HEK293 (cell line): ENCODE results near the gene KLK2.
A peak's percentile ranks its signal among the peaks of the same experiment; 100 is the strongest.

Experiments used
- EGR2 ChIP-seq: fragments of 450-650 bp; formaldehyde crosslinking; IDR thresholded peaks from 2 replicates; pipeline ENCODE4 v1.5.1; 2016; ENCODE audit warnings: low read depth, missing biosample characterization, missing genetic modification characterization
- FEZF1 ChIP-seq: fragments of 450-650 bp; formaldehyde crosslinking; IDR thresholded peaks from 2 replicates; pipeline ENCODE4 v1.5.1; 2016; ENCODE audit warnings: missing biosample characterization, missing genetic modification characterization
- GLIS1 ChIP-seq: fragments of 450-650 bp; formaldehyde crosslinking; IDR thresholded peaks from 2 replicates; pipeline ENCODE4 v1.5.1; 2016; ENCODE audit warnings: missing biosample characterization, missing genetic modification characterization
- GLIS2 ChIP-seq: fragments of 450-650 bp; formaldehyde crosslinking; IDR thresholded peaks from 2 replicates; pipeline ENCODE4 v1.5.1; 2016; ENCODE audit warnings: missing biosample characterization, missing genetic modification characterization
- HOXA7 ChIP-seq: sonication (generic); formaldehyde crosslinking; IDR thresholded peaks from 2 replicates; pipeline ENCODE4 v1.8.1; 2022; ENCODE audit warnings: missing genetic modification reagents, borderline replicate concordance
- HOXC10 ChIP-seq: sonication (generic); formaldehyde crosslinking; IDR thresholded peaks from 2 replicates; pipeline ENCODE4 v1.8.1; 2023; ENCODE audit warnings: mild to moderate bottlenecking, missing genetic modification reagents
- INSM2 ChIP-seq: fragments of 450-650 bp; formaldehyde crosslinking; IDR thresholded peaks from 2 replicates; pipeline ENCODE4 v1.5.1; 2016; ENCODE audit warnings: missing biosample characterization, missing genetic modification characterization
- KLF1 ChIP-seq: fragments of 450-650 bp; formaldehyde crosslinking; IDR thresholded peaks from 2 replicates; pipeline ENCODE4 v1.5.1; 2016; ENCODE audit warnings: missing biosample characterization, missing genetic modification characterization
- KLF10 ChIP-seq: fragments of 450-650 bp; IDR thresholded peaks from 2 replicates; pipeline ENCODE4 v1.5.1; 2018; ENCODE audit warnings: missing biosample characterization, mild to moderate bottlenecking, missing genetic modification characterization
- REST ChIP-seq: fragments of 450-650 bp; formaldehyde crosslinking; IDR thresholded peaks from 2 replicates; pipeline ENCODE4 v1.5.1; 2016; ENCODE audit warnings: missing biosample characterization, missing genetic modification characterization
- ZBTB8A ChIP-seq: fragments of 450-650 bp; formaldehyde crosslinking; IDR thresholded peaks from 2 replicates; pipeline ENCODE4 v1.5.1; 2016; ENCODE audit warnings: missing biosample characterization, missing genetic modification characterization
- ZFHX2 ChIP-seq: fragments of 450-650 bp; formaldehyde crosslinking; conservative IDR thresholded peaks from 2 replicates; pipeline ENCODE4 v1.5.1; 2016; ENCODE audit warnings: missing biosample characterization, missing genetic modification characterization
- ZNF138 ChIP-seq: fragments of 450-650 bp; formaldehyde crosslinking; IDR thresholded peaks from 2 replicates; pipeline ENCODE4 v1.5.1; 2016; ENCODE audit warnings: missing biosample characterization, missing genetic modification characterization, borderline replicate concordance
- ZNF169 ChIP-seq: fragments of 450-650 bp; formaldehyde crosslinking; IDR thresholded peaks from 2 replicates; pipeline ENCODE4 v1.5.1; 2016; ENCODE audit warnings: missing biosample characterization, missing genetic modification characterization
- ZNF175 ChIP-seq: fragments of 450-650 bp; formaldehyde crosslinking; IDR thresholded peaks from 2 replicates; pipeline ENCODE4 v1.5.1; 2016; ENCODE audit warnings: missing biosample characterization, missing genetic modification characterization
- ZNF24 ChIP-seq: fragments of 450-650 bp; formaldehyde crosslinking; IDR thresholded peaks from 2 replicates; pipeline ENCODE4 v1.5.1; 2016; ENCODE audit warnings: missing biosample characterization, missing genetic modification characterization
- ZNF350 ChIP-seq: fragments of 450-650 bp; formaldehyde crosslinking; IDR thresholded peaks from 2 replicates; pipeline ENCODE4 v1.5.0; 2017; ENCODE audit warnings: missing biosample characterization, mild to moderate bottlenecking, missing genetic modification characterization
- ZNF404 ChIP-seq: fragments of 450-650 bp; formaldehyde crosslinking; IDR thresholded peaks from 2 replicates; pipeline ENCODE4 v1.5.1; 2017; ENCODE audit warnings: missing biosample characterization, missing genetic modification characterization
- ZNF501 ChIP-seq: fragments of 450-650 bp; formaldehyde crosslinking; IDR thresholded peaks from 2 replicates; pipeline ENCODE4 v1.5.1; 2016; ENCODE audit warnings: missing biosample characterization, missing genetic modification characterization
- ZNF654 ChIP-seq: fragments of 450-650 bp; formaldehyde crosslinking; IDR thresholded peaks from 2 replicates; pipeline ENCODE4 v1.5.1; 2016; ENCODE audit warnings: low read depth, missing biosample characterization, missing genetic modification characterization
- ZNF701 ChIP-seq: fragments of 450-650 bp; formaldehyde crosslinking; IDR thresholded peaks from 2 replicates; pipeline ENCODE4 v1.5.1; 2016; ENCODE audit warnings: missing biosample characterization, missing genetic modification characterization
- ZNF76 ChIP-seq: fragments of 450-650 bp; formaldehyde crosslinking; IDR thresholded peaks from 2 replicates; pipeline ENCODE4; 2016; ENCODE audit warnings: low read depth, missing biosample characterization, missing genetic modification characterization, borderline replicate concordance
- ZNF777 ChIP-seq: fragments of 450-650 bp; formaldehyde crosslinking; IDR thresholded peaks from 2 replicates; pipeline ENCODE4 v1.5.1; 2017; ENCODE audit warnings: missing biosample characterization, missing genetic modification characterization, borderline replicate concordance
- ZNF785 ChIP-seq: fragments of 450-650 bp; formaldehyde crosslinking; IDR thresholded peaks from 2 replicates; pipeline ENCODE4 v1.5.1; 2016; ENCODE audit warnings: missing biosample characterization, missing genetic modification characterization
- ZNF791 ChIP-seq: fragments of 450-650 bp; formaldehyde crosslinking; IDR thresholded peaks from 2 replicates; pipeline ENCODE4 v1.5.1; 2016; ENCODE audit warnings: missing biosample characterization, missing genetic modification characterization
- ZSCAN16 ChIP-seq: fragments of 450-650 bp; formaldehyde crosslinking; IDR thresholded peaks from 2 replicates; pipeline ENCODE4 v1.5.1; 2016; ENCODE audit warnings: missing biosample characterization, missing genetic modification characterization
- TF ChIP-seq, protein P1 (sequence below): fragments of 450-650 bp; formaldehyde crosslinking; IDR thresholded peaks from 2 replicates; pipeline ENCODE4 v1.5.1; 2016; ENCODE audit warnings: missing biosample characterization, missing genetic modification characterization
- TF ChIP-seq, protein P2 (sequence below): fragments of 450-650 bp; formaldehyde crosslinking; IDR thresholded peaks from 2 replicates; pipeline ENCODE4 v1.5.1; 2016; ENCODE audit warnings: missing biosample characterization, missing genetic modification characterization
- TF ChIP-seq, protein P3 (sequence below): fragments of 450-650 bp; formaldehyde crosslinking; optimal IDR thresholded peaks from 2 replicates; pipeline ENCODE3; 2016; ENCODE audit warnings: missing biosample characterization, mild to moderate bottlenecking, missing genetic modification characterization

Gene KLK2

GRCh38 chr19:50835785-50836542 lies 37.3 kb upstream of the KLK2 start (continued):
- TF ChIP-seq ZNF501 (peak; percentile 60; the same call in 1 of the 2 replicates), ZNF175 (tag by site-specific recombination) (no peak), ZNF138 (tag by site-specific recombination) (no peak), ZNF654 (tag by site-specific recombination) (no peak), HOXC10 (CRISPR knock-in tag) (no peak), ZBTB8A (tag by site-specific recombination) (peak; percentile 72; the same call in 1 of the 2 replicates), HOXA7 (CRISPR knock-in tag) (no peak), FEZF1 (peak; percentile 59), ZFHX2 (peak; percentile 62), ZNF350 (no peak), ZNF777 (tag by site-specific recombination) (peak; percentile 97), REST (tag by site-specific recombination) (no peak), INSM2 (tag by site-specific recombination) (no peak), ZNF701 (tag by site-specific recombination) (no peak), KLF10 (tag by site-specific recombination) (no peak; the same call in 1 of the 2 replicates), ZNF404 (tag by site-specific recombination) (no peak), ZNF169 (tag by site-specific recombination) (0 out of 2 replicates have a peak, but pooled peaks have one; percentile 19), ZNF76 (tag by site-specific recombination) (peak; percentile 6; the same call in 1 of the 2 replicates), KLF1 (peak; percentile 46), GLIS1 (tag by site-specific recombination) (peak; percentile 70), ZNF785 (tag by site-specific recombination) (no peak), EGR2 (tag by site-specific recombination) (peak; percentile 18; the same call in 1 of the 2 replicates), ZNF791 (tag by site-specific recombination) (0 out of 2 replicates have a peak, but pooled peaks have one; percentile 65), ZNF24 (tag by site-specific recombination) (0 out of 2 replicates have a peak, but pooled peaks have one; percentile 21), GLIS2 (tag by site-specific recombination) (peak; percentile 86), ZSCAN16 (tag by site-specific recombination) (no peak)
- TF ChIP-seq, protein P1, sequence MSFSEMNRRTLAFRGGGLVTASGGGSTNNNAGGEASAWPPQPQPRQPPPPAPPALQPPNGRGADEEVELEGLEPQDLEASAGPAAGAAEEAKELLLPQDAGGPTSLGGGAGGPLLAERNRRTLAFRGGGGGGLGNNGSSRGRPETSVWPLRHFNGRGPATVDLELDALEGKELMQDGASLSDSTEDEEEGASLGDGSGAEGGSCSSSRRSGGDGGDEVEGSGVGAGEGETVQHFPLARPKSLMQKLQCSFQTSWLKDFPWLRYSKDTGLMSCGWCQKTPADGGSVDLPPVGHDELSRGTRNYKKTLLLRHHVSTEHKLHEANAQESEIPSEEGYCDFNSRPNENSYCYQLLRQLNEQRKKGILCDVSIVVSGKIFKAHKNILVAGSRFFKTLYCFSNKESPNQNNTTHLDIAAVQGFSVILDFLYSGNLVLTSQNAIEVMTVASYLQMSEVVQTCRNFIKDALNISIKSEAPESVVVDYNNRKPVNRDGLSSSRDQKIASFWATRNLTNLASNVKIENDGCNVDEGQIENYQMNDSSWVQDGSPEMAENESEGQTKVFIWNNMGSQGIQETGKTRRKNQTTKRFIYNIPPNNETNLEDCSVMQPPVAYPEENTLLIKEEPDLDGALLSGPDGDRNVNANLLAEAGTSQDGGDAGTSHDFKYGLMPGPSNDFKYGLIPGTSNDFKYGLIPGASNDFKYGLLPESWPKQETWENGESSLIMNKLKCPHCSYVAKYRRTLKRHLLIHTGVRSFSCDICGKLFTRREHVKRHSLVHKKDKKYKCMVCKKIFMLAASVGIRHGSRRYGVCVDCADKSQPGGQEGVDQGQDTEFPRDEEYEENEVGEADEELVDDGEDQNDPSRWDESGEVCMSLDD: peak; percentile 91
- TF ChIP-seq, protein P2, sequence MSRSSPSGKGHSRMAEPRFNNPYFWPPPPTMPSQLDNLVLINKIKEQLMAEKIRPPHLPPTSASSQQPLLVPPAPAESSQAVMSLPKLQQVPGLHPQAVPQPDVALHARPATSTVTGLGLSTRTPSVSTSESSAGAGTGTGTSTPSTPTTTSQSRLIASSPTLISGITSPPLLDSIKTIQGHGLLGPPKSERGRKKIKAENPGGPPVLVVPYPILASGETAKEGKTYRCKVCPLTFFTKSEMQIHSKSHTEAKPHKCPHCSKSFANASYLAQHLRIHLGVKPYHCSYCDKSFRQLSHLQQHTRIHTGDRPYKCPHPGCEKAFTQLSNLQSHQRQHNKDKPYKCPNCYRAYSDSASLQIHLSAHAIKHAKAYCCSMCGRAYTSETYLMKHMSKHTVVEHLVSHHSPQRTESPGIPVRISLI: no peak
- TF ChIP-seq, protein P3, sequence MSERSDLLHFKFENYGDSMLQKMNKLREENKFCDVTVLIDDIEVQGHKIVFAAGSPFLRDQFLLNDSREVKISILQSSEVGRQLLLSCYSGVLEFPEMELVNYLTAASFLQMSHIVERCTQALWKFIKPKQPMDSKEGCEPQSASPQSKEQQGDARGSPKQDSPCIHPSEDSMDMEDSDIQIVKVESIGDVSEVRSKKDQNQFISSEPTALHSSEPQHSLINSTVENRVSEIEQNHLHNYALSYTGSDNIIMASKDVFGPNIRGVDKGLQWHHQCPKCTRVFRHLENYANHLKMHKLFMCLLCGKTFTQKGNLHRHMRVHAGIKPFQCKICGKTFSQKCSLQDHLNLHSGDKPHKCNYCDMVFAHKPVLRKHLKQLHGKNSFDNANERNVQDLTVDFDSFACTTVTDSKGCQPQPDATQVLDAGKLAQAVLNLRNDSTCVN (tag by site-specific recombination): peak; percentile 82
